HFFc6 (cell line): ENCODE data around the gene CLEC11A. TPM values are rescaled to one million over a fixed set of nuclear protein-coding genes. Genes with fewer than 3 reads are reported as not detected.

Source experiments
- DNase-seq: peaks from one replicate; pipeline ENCODE4 v3.0.0-alpha.2; 2018
- H3K27ac Mint-ChIP-seq: 2 replicates; pipeline ENCODE4 v1.8.0; 2020; ENCODE audit warnings: mild to moderate bottlenecking, mixed read lengths
- H3K27me3 Mint-ChIP-seq: 2 replicates; pipeline ENCODE4 v1.8.0; 2021; ENCODE audit warnings: mild to moderate bottlenecking, moderate library complexity, mixed read lengths; ENCODE audit not compliant: insufficient read depth
- H3K36me3 Mint-ChIP-seq: 2 replicates; pipeline ENCODE4 v1.8.0; 2021; ENCODE audit warnings: low read depth, mixed read lengths
- H3K4me1 Mint-ChIP-seq: 2 replicates; pipeline ENCODE4 v1.8.0; 2020; ENCODE audit warnings: low read depth, mixed read lengths
- H3K4me3 Mint-ChIP-seq: 2 replicates; pipeline ENCODE4 v1.8.0; 2020; ENCODE audit warnings: mild to moderate bottlenecking, moderate library complexity, mixed read lengths
- H3K9me3 Mint-ChIP-seq: 2 replicates; pipeline ENCODE4 v1.8.0; 2020; ENCODE audit warnings: mild to moderate bottlenecking, mixed read lengths
- total RNA-seq, 6 experiments: library from RNA; stranded (reverse); fragmentation: NEBNext Ultra II Directional; extraction: Animal tissue kit (Norgen Biotek cat#: 25700); gene quantifications; 2 replicates in 1 of 6; 3 replicates in 5 of 6; pipeline ENCODE4 v1.2.3, GENCODE V29; 2021
- TF ChIP-seq, protein P1 (sequence below): fragments of 200-600 bp; sonication (generic); IDR thresholded peaks from 2 replicates; pipeline ENCODE4 v1.5.0; 2021; ENCODE audit warnings: antibody characterized with exemption, mild to moderate bottlenecking

Gene CLEC11A
- total RNA-seq, 6 experiments from 2014 or later: 140 to 182 (median 164) TPM

DNA sequence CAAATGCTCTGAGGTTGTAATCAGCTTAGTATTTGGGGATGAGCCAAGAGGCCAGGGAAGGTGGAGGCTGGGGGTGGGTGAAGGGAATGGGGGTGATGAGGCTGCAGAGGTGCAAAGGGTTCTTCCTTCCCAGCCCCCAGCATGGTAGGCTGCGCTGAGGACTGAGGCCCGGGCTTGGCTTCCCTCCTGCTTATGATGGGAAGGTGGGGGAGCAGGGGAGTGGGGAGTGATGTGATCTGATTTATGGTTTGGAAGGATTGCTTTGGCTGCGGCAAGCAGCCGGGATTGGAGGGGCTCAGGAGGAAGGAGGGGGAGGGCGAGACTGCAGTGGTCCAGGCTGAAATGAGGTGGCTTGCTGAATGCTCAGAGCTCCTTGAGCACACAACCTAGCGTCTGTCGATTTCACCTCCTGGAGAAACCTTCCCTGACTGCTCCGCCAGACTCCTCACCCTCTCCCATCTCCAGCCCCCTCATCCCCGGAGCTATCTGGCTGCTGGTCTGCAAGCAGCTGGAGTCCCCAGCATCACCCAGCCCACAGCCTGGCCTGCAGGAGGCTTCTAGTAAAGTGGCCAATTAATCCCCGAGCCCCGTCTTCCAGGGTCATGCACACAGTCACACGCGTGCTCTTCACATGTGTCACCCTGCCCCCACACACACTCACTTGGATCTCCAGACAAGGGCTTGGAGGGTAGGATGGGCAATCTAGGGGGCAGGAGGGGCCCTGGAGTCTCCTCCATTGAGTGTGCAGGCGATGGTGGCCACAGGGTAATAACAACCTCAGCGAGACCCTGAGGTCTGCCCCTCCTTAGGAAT, 757 bp upstream of the CLEC11A start:
- Mint-ChIP-seq H3K4me3 (peak overlapping the region; percentile 90), H3K27ac (peak overlapping the region; percentile 90), H3K9me3 (no peaks in the 10 kb centered on the region), H3K27me3 (peaks cover 1% of the 10 kb centered on the region; the same call in 1 of the 2 replicates), H3K36me3 (peaks cover 6% of the 10 kb centered on the region; the same call in 1 of the 2 replicates), H3K4me1 (peaks cover 44% of the 10 kb centered on the region)
- DNase-seq: no peak
- TF ChIP-seq, protein P1, sequence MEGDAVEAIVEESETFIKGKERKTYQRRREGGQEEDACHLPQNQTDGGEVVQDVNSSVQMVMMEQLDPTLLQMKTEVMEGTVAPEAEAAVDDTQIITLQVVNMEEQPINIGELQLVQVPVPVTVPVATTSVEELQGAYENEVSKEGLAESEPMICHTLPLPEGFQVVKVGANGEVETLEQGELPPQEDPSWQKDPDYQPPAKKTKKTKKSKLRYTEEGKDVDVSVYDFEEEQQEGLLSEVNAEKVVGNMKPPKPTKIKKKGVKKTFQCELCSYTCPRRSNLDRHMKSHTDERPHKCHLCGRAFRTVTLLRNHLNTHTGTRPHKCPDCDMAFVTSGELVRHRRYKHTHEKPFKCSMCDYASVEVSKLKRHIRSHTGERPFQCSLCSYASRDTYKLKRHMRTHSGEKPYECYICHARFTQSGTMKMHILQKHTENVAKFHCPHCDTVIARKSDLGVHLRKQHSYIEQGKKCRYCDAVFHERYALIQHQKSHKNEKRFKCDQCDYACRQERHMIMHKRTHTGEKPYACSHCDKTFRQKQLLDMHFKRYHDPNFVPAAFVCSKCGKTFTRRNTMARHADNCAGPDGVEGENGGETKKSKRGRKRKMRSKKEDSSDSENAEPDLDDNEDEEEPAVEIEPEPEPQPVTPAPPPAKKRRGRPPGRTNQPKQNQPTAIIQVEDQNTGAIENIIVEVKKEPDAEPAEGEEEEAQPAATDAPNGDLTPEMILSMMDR: no peak

DNA sequence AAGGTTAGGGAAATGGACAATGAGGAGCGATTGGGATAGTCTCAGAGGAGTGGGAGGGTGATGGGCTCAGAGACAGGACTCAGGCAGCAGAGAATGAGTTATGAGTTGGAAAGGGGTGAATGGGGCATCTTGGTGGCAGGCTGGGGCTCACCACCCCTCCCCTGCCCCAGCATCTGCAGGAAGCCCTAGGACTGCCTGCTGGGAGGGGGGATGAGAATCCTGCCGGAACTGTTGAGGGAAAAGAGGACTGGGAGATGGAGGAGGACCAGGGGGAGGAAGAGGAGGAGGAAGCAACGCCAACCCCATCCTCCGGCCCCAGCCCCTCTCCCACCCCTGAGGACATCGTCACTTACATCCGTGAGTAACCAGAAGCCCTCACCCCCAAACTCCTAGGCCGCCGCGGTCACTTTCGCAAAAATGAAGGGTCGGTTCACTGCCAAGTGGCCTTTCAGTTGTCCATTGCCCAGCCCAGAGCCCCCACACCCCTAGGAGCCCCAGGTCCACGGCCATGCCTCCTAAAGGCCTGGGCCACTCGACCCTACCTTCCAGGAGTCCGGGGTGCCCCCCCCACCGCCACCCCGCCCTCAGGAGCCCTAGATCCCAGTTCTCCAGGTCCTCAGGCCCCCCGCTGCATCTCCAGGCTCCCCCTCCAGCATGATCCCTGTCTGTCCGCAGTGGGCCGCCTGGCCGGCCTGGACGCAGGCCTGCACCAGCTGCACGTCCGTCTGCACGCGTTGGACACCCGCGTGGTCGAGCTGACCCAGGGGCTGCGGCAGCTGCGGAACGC, 764 bp downstream of the CLEC11A start:
- H3K9me3 Mint-ChIP-seq: no peaks in the 10 kb centered on the region
- no peak for DNase-seq
- TF ChIP-seq, protein P1: no peak
- peaks cover 9% of the 10 kb centered on the region; the same call in 1 of the 2 replicates for H3K36me3 Mint-ChIP-seq
- peaks cover 49% of the 10 kb centered on the region for H3K4me1 Mint-ChIP-seq
- H3K27me3 Mint-ChIP-seq: no peaks in the 10 kb centered on the region; the same call in none of the 2 replicates
- peak overlapping the region; percentile 90 for H3K4me3 Mint-ChIP-seq
- H3K27ac Mint-ChIP-seq: peak overlapping the region; percentile 90

DNA sequence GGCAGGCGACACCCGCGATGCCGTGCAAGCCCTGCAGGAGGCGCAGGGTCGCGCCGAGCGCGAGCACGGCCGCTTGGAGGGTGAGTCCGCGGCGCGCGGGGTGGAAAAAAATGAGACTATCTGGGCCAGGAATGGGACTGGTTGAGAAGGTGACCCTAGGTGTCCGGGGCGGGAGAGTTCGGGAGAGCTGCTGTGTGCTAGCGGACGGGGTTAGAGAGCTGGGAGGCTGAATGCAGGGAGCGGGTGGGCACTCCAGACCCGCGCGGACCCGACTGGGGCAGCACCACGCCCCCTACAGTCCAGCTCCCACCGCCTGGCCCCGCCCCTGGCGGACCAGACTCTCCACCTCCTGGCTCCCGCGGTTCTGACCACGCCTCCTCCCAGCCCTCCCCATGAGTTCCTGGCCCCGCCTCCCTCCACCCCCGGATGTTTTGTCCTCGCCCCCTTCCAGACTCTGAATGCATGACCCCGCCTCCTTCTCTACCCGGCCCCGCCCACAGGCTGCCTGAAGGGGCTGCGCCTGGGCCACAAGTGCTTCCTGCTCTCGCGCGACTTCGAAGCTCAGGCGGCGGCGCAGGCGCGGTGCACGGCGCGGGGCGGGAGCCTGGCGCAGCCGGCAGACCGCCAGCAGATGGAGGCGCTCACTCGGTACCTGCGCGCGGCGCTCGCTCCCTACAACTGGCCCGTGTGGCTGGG, 1.5 kb downstream of the CLEC11A start:
- no peaks in the 10 kb centered on the region; the same call in none of the 2 replicates for H3K27me3 Mint-ChIP-seq
- H3K27ac Mint-ChIP-seq: peak overlapping the region; percentile 90
- H3K4me1 Mint-ChIP-seq: peaks cover 49% of the 10 kb centered on the region
- H3K36me3 Mint-ChIP-seq: peaks cover 9% of the 10 kb centered on the region; the same call in 1 of the 2 replicates
- TF ChIP-seq, protein P1: peak; percentile 89
- H3K9me3 Mint-ChIP-seq: no peaks in the 10 kb centered on the region
- peak overlapping the region; percentile 90 for H3K4me3 Mint-ChIP-seq
- peak; percentile 99 for DNase-seq

DNA sequence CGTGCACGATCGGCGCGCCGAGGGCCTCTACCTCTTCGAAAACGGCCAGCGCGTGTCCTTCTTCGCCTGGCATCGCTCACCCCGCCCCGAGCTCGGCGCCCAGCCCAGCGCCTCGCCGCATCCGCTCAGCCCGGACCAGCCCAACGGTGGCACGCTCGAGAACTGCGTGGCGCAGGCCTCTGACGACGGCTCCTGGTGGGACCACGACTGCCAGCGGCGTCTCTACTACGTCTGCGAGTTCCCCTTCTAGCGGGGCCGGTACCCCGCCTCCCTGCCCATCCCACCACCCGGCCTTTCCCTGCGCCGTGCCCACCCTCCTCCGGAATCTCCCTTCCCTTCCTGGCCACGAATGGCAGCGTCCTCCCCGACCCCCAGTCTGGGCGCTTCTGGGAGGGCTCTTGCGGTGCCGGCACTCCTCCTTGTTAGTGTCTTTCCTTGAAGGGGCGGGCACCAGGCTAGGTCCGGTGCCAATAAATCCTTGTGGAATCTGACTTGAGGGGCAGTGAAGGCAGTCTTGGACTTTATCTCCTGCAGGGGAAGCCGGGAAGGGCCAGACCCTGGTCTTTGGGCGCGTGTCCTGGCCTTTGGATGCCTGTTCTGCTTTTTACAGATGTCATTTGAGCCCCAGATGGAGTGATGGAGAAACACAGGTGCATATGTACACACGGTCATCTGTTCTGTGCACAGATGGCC, 2.2 kb downstream of the CLEC11A start:
- DNase-seq: no peak
- TF ChIP-seq, protein P1: no peak
- peak overlapping the region; percentile 90 for H3K4me3 Mint-ChIP-seq
- no peaks in the 10 kb centered on the region; the same call in none of the 2 replicates for H3K27me3 Mint-ChIP-seq
- H3K36me3 Mint-ChIP-seq: peaks cover 9% of the 10 kb centered on the region; the same call in 1 of the 2 replicates
- peak overlapping the region; percentile 71 for H3K27ac Mint-ChIP-seq
- H3K4me1 Mint-ChIP-seq: peaks cover 45% of the 10 kb centered on the region
- H3K9me3 Mint-ChIP-seq: no peaks in the 10 kb centered on the region

DNA sequence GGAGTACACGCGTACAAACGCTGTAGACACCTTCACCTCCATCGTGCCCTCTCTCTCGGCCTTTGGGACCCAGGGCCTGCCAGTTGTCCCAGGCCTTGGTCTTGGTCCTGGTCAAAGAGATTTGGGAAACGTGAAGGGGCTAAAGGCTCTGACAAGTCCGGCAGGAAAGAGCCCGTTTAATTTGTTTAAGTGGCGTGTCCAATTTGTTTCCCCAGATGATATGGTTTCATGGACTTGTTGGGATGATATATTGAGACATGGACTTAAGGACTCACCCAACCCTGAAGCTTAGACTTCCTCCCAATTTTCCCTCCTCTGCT, 2.7 kb downstream of the CLEC11A start:
- Mint-ChIP-seq H3K9me3 (no peaks in the 10 kb centered on the region), H3K4me1 (peaks cover 40% of the 10 kb centered on the region)

More for the DNA sequence above, 2.7 kb downstream of the CLEC11A start:
- Mint-ChIP-seq H3K4me3 (peak overlapping the region; percentile 90), H3K27me3 (no peaks in the 10 kb centered on the region; the same call in none of the 2 replicates), H3K27ac (0 out of 2 replicates have a peak overlapping the region, but pooled peaks have one; percentile 31), H3K36me3 (peaks cover 9% of the 10 kb centered on the region; the same call in 1 of the 2 replicates)
- TF ChIP-seq, protein P1: no peak
- no peak for DNase-seq
